GM23338 (cell line): ENCODE results near the gene GPATCH11. TPM values are rescaled to one million over a fixed set of nuclear protein-coding genes. Genes with fewer than 3 reads are reported as not detected.

Experiments
- ATAC-seq: fragments of 200-7000 bp; cut with Tn5 transposase; 3 replicates; pipeline ENCODE4 v1.9.1; 2020
- DNase-seq: peaks from one replicate; pipeline ENCODE4 v3.0.0-alpha.2; 2015; ENCODE audit warnings: low spot score
- H2AFZ ChIP-seq: fragments of 200-600 bp; sonication (generic); 2 replicates; pipeline ENCODE4 v1.8.0; 2016; ENCODE audit warnings: antibody characterized with exemption, mild to moderate bottlenecking, moderate library complexity
- H3F3A ChIP-seq: fragments of 200-600 bp; sonication (generic); replicated peaks from 2 replicates; pipeline ENCODE4 v1.8.0; 2017; ENCODE audit warnings: antibody characterized with exemption, mixed run types, low read depth
- H3K27ac ChIP-seq: fragments of 200-600 bp; sonication (generic); 2 replicates; pipeline ENCODE4 v1.6.1; 2016; ENCODE audit warnings: low read depth
- H3K27me3 ChIP-seq: fragments of 200-600 bp; sonication (generic); 2 replicates; pipeline ENCODE4 v1.8.0; 2016; ENCODE audit warnings: mild to moderate bottlenecking, mixed run types, moderate library complexity; ENCODE audit not compliant: insufficient read depth
- H3K36me3 ChIP-seq: fragments of 200-600 bp; sonication (generic); 2 replicates; pipeline ENCODE4 v1.8.0; 2016; ENCODE audit warnings: mild to moderate bottlenecking; ENCODE audit not compliant: insufficient read depth
- H3K4me1 ChIP-seq: fragments of 200-600 bp; sonication (generic); 2 replicates; pipeline ENCODE4 v1.8.0; 2016; ENCODE audit warnings: mild to moderate bottlenecking, moderate library complexity; ENCODE audit not compliant: insufficient read depth
- H3K4me2 ChIP-seq: fragments of 200-600 bp; sonication (generic); 2 replicates; pipeline ENCODE4 v1.7.1; 2017; ENCODE audit warnings: mixed run types
- H3K4me3 ChIP-seq: fragments of 200-600 bp; sonication (generic); 2 replicates; pipeline ENCODE4 v1.6.1; 2016; ENCODE audit warnings: mixed run types
- H3K79me2 ChIP-seq: fragments of 200-600 bp; sonication (generic); replicated peaks from 2 replicates; pipeline ENCODE4 v1.8.0; 2017; ENCODE audit warnings: mild to moderate bottlenecking; ENCODE audit not compliant: insufficient read depth
- H3K9me2 ChIP-seq: fragments of 200-600 bp; sonication (generic); 2 replicates; pipeline ENCODE4 v1.8.0; 2017; ENCODE audit not compliant: insufficient read depth
- H4K20me1 ChIP-seq: fragments of 200-600 bp; sonication (generic); replicated peaks from 2 replicates; pipeline ENCODE4 v1.8.0; 2017; ENCODE audit warnings: mild to moderate bottlenecking; ENCODE audit not compliant: insufficient read depth
- H3K27ac Mint-ChIP-seq: 2 replicates; pipeline ENCODE4 v1.8.0; 2020; ENCODE audit warnings: inconsistent platforms, mild to moderate bottlenecking, moderate library complexity, mixed read lengths
- H3K27me3 Mint-ChIP-seq: 3 replicates; pipeline ENCODE4 v1.8.0; 2022; ENCODE audit warnings: low read depth, mild to moderate bottlenecking, moderate library complexity, mixed read lengths, inconsistent platforms; ENCODE audit not compliant: insufficient read depth, poor library complexity
- H3K36me3 Mint-ChIP-seq: 3 replicates; pipeline ENCODE4 v1.8.0; 2021; ENCODE audit warnings: low read depth, mild to moderate bottlenecking, inconsistent platforms, moderate library complexity, mixed read lengths
- H3K4me1 Mint-ChIP-seq: 3 replicates; pipeline ENCODE4 v1.8.0; 2020; ENCODE audit warnings: mild to moderate bottlenecking, inconsistent platforms, mixed read lengths
- H3K4me3 Mint-ChIP-seq: 3 replicates; pipeline ENCODE4 v1.8.0; 2021; ENCODE audit warnings: moderate library complexity, mild to moderate bottlenecking, inconsistent platforms, mixed read lengths
- H3K9me3 Mint-ChIP-seq: 3 replicates; pipeline ENCODE4 v1.8.0; 2020; ENCODE audit warnings: moderate library complexity, mild to moderate bottlenecking, inconsistent platforms, mixed read lengths
- CREB1 ChIP-seq: fragments of 250-450 bp; sonication (Bioruptor Pico); IDR thresholded peaks from 2 replicates; pipeline ENCODE4 v1.5.0; 2020; ENCODE audit warnings: low read depth, mild to moderate bottlenecking, moderate library complexity
- CTCF ChIP-seq, 2 experiments: fragments of 200-600 bp in 1 of 2; sonication (generic) in 1 of 2; conservative IDR thresholded peaks; 2 replicates each; pipeline versions ENCODE4 v1.5.1 to v1.6.1; 2016 to 2017; ENCODE audit warnings: antibody characterized with exemption in 2 of 2, low read depth in 2 of 2, mild to moderate bottlenecking in 2 of 2, moderate library complexity in 1 of 2
- EZH2 ChIP-seq: fragments of 200-600 bp; sonication (generic); IDR thresholded peaks from one replicate; pipeline ENCODE4 v1.8.0; 2017; ENCODE audit warnings: antibody characterized with exemption, mild to moderate bottlenecking, low read depth; ENCODE audit not compliant: unreplicated experiment
- NANOG ChIP-seq: IDR thresholded peaks from 2 replicates; pipeline ENCODE4 v1.6.1; 2016; ENCODE audit warnings: antibody characterized with exemption, borderline replicate concordance
- POLR2AphosphoS5 ChIP-seq: IDR thresholded peaks from 2 replicates; pipeline ENCODE4 v1.6.1; 2016; ENCODE audit warnings: antibody characterized with exemption, low read depth
- REST ChIP-seq: IDR thresholded peaks from one replicate; pipeline ENCODE4 v1.6.1; 2018; ENCODE audit warnings: antibody characterized with exemption; ENCODE audit not compliant: unreplicated experiment
- ZNF331 ChIP-seq: fragments of 250-450 bp; sonication (Bioruptor Pico); IDR thresholded peaks from 2 replicates; pipeline ENCODE4 v1.5.0; 2020; ENCODE audit warnings: low read depth, mild to moderate bottlenecking, moderate library complexity
- ZNF462 ChIP-seq: fragments of 250-450 bp; sonication (Bioruptor Pico); IDR thresholded peaks from 2 replicates; pipeline ENCODE4 v1.5.0; 2020; ENCODE audit warnings: mild to moderate bottlenecking, moderate library complexity
- polyA plus RNA-seq: library from polyadenylated mRNA; unstranded; fragments of >200 nt; fragmentation: Nextera tagmentation; extraction: Ambion mirVana; gene quantifications from 2 replicates; pipeline ENCODE4 v1.2.1, GENCODE V29; 2016
- total RNA-seq: library from RNA; depleted of rRNA; stranded (reverse); fragments of >200 nt; shearing (Covaris generic); gene quantifications from 2 replicates; pipeline ENCODE4 v1.2.3, GENCODE V29; 2014
- TF ChIP-seq, protein P1 (sequence below): IDR thresholded peaks from 2 replicates; pipeline ENCODE4 v1.6.1; 2016; ENCODE audit warnings: antibody characterized with exemption

The GPATCH11 gene
- total and polyA plus RNA-seq, 2 experiments from 2014 or later: 3.5 to 8.0 TPM

DNA sequence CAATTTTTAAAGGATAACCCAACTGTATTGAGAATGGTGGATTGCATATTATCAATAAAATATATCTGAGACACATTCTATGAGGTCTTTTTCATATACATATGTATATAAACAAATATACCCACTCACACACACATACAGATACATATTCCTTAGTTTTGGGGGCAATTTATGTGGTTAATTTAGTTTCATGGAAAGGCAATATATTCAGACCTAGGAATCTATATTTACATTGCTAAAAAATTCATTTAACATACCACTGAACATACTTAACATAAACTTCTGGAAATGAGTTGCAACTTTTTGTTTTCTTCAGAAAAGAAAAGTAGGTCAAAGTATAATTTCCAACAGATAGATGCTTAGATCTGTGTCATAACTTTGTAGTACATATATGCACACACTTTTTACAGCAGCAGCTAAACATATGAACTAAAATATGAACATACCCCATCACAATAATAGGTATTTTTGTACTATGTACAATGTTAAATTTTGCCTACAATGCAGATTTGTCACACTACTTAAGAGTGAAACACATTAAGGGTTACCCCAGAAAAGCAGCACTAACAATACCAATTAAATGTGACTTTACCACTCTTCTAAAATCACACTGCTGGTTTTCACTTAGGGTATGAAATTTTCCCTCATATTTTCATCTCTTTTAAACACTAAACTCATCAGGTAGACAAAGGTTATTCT, 23.2 kb upstream of the GPATCH11 start (continued):
- TF ChIP-seq ZNF462 (CRISPR knock-in tag) (no peak), CTCF (conservative IDR thresholded peaks at IDR 0.05; ENCODE audit: low read depth in 2 of 2) (no peak), ZNF331 (no peak)

DNA sequence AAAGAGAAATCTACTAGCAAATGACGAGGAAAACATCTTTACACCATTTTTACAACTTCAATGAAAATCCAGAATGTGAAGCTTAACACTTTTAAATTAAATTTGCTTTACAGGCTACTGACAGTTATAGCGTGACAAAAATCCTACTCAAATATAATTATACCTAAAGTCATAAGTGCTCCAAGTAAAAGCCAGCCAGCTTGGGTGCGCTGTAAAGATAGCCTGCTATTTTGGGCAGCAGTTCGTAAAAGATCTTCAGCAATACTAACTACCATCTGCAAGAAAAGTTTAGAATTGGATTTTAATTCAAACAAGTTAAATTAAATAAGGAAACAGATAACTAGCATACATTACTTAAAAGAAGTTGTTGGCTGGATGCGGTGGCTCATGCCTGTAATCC, 22.5 kb upstream of the GPATCH11 start:
- Mint-ChIP-seq H3K27ac (no peak overlapping the region), H3K4me1 (no peaks in the 10 kb centered on the region), H3K4me3 (no peak overlapping the region), H3K36me3 (peaks cover 3% of the 10 kb centered on the region; the same call in 2 of the 3 replicates), H3K9me3 (no peaks in the 10 kb centered on the region), H3K27me3 (no peaks in the 10 kb centered on the region)
- Histone ChIP-seq H3K27ac (no peak overlapping the region), H3K4me1 (no peaks in the 10 kb centered on the region), H4K20me1 (no peaks in the 10 kb centered on the region), H3F3A (no peaks in the 10 kb centered on the region), H3K4me3 (no peak overlapping the region), H3K27me3 (no peaks in the 10 kb centered on the region), H3K9me2 (no peaks in the 10 kb centered on the region), H2AFZ (no peak overlapping the region), H3K4me2 (no peak overlapping the region), H3K36me3 (peaks cover 5% of the 10 kb centered on the region; the same call in 1 of the 2 replicates), H3K79me2 (no peaks in the 10 kb centered on the region)
- DNase-seq (no peak), ATAC-seq (no peak)
- TF ChIP-seq, protein P1, sequence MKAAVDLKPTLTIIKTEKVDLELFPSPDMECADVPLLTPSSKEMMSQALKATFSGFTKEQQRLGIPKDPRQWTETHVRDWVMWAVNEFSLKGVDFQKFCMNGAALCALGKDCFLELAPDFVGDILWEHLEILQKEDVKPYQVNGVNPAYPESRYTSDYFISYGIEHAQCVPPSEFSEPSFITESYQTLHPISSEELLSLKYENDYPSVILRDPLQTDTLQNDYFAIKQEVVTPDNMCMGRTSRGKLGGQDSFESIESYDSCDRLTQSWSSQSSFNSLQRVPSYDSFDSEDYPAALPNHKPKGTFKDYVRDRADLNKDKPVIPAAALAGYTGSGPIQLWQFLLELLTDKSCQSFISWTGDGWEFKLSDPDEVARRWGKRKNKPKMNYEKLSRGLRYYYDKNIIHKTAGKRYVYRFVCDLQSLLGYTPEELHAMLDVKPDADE: no peak
- TF ChIP-seq REST: no peak
- TF ChIP-seq POLR2AphosphoS5: no peak
- TF ChIP-seq CTCF (conservative IDR thresholded peaks at IDR 0.05; ENCODE audit: low read depth in 2 of 2): no peak
- no peak for TF ChIP-seq NANOG
- TF ChIP-seq EZH2: no peak
- no peak for TF ChIP-seq ZNF331
- no peak for TF ChIP-seq CREB1 (CRISPR knock-in tag)
